ENCODE results near the gene TTC7B.

TTC7B gene

DNA sequence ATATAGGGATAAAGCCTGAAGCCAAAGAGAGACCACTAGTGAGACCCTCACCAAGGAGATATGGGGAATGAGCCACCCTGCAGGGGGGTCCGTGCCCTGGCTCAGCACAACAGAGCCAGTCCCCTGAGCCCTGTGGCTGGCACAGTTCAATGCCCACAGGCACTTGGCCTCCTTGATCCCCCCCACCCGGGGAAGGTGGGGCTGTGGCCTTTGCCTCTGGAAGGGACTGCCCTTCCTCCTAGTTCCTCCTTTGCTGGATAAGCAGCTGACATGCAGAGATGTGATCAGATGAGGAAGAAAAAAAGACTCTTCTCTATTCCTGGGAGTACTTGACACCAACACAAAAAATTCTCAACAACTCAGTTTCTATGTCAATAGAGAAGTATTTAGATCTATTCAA, 19.9 kb downstream of the TTC7B start:
- TF ChIP-seq, protein P1, sequence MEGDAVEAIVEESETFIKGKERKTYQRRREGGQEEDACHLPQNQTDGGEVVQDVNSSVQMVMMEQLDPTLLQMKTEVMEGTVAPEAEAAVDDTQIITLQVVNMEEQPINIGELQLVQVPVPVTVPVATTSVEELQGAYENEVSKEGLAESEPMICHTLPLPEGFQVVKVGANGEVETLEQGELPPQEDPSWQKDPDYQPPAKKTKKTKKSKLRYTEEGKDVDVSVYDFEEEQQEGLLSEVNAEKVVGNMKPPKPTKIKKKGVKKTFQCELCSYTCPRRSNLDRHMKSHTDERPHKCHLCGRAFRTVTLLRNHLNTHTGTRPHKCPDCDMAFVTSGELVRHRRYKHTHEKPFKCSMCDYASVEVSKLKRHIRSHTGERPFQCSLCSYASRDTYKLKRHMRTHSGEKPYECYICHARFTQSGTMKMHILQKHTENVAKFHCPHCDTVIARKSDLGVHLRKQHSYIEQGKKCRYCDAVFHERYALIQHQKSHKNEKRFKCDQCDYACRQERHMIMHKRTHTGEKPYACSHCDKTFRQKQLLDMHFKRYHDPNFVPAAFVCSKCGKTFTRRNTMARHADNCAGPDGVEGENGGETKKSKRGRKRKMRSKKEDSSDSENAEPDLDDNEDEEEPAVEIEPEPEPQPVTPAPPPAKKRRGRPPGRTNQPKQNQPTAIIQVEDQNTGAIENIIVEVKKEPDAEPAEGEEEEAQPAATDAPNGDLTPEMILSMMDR (IDR thresholded peaks at IDR 0.05): no peak

GRCh38 chr14:90795744-90796143, 20.5 kb downstream of the TTC7B start:
- TF ChIP-seq, protein P1 (IDR thresholded peaks at IDR 0.05): no peak

GRCh38 chr14:90791486-90791885, 24.7 kb downstream of the TTC7B start:
- TF ChIP-seq, protein P1 (IDR thresholded peaks at IDR 0.05): no peak

- TF ChIP-seq, protein P1 (IDR thresholded peaks at IDR 0.05): no peak
Observed at GRCh38 chr14:90788031-90788430, 28.2 kb downstream of the TTC7B start.

- TF ChIP-seq, protein P1 (IDR thresholded peaks at IDR 0.05): no peak
Observed at GRCh38 chr14:90785876-90786450, 30.3 kb downstream of the TTC7B start.

DNA sequence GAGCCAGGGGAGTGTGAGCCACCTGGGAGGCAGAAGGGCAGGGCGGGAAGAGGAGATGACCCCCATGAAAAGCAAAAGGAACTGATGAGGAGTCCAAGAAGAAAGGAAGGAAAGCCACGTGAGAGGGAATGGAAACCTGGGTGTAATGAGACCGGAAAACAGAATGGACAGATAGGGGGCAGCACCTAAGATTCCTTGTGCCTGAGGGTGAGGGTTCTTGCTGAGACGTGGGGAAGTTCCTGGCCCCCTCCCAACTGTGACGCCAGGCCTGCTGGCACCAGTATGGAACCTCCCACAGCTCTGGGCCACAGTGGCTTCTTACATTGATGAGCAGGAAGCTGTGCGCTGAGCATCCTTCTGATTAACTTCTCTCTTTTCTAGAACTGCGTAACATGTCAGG, 30.8 kb downstream of the TTC7B start:
- TF ChIP-seq, protein P1 (IDR thresholded peaks at IDR 0.05): peak; percentile 41; the same call in 1 of the 2 replicates

- TF ChIP-seq, protein P1 (IDR thresholded peaks at IDR 0.05): no peak
Observed at GRCh38 chr14:90784621-90785270, 31.5 kb downstream of the TTC7B start.

Data from LNCAP (cell line).